ENCODE data around the gene MEGF6.

- TF ChIP-seq POLR2AphosphoS5 (IDR thresholded peaks at IDR 0.05; ENCODE audit: low read depth, low read length): no peak
- TF ChIP-seq POLR2A (IDR thresholded peaks at IDR 0.05; ENCODE audit: low read depth, low read length): no peak
Measured at GRCh38 chr1:3654549-3655281, 43.4 kb upstream of the MEGF6 start.
